ENCODE data around the gene ABCB8. TPM values are rescaled to one million over a fixed set of nuclear protein-coding genes. Genes with fewer than 3 reads are reported as not detected.

ABCB8 gene
- total RNA-seq, 2 donors from 2014 or later: 35.9 to 37.2 TPM

DNA sequence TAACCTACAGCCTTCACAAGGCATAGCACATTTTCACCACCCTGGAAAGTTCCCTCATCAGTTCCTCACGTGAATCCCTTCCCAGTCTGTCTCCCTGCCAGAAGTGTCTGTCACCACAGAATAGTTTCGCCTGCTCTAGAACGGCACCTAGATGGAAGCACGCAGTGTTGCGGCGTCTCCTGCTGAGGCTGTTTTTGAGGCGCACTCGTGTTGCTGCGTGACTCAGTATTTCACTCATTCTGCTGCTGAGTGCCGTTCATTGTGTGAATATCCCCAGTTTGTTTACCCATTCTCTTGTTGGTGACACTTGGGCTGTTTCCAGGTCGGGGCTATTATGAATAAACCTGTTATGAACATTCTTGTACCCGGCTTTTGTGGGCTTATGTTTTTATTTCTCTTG, 24.7 kb upstream of the ABCB8 start:
- Histone ChIP-seq H3K9ac (ENCODE audit: extremely low read depth, low read length, poor library complexity, severe bottlenecking) (no peak overlapping the region), H3K36me3 (ENCODE audit: control insufficient read depth, insufficient read depth, low read length) (no peaks in the 10 kb centered on the region), H3K4me3 (ENCODE audit: low read length) (no peak overlapping the region), H3K27ac (ENCODE audit: low read depth, low read length) (no peak overlapping the region), H3K4me1 (ENCODE audit: control insufficient read depth, insufficient read depth, low read length) (no peaks in the 10 kb centered on the region), H3K9me3 (ENCODE audit: control insufficient read depth, low read length) (no peaks in the 10 kb centered on the region), H3K27me3 (ENCODE audit: control insufficient read depth, insufficient read depth, low read length, poor library complexity, severe bottlenecking) (no peaks in the 10 kb centered on the region)
- Mint-ChIP-seq H3K4me3 (no peak overlapping the region), H3K9me3 (no peaks in the 10 kb centered on the region), H3K27me3 (ENCODE audit: insufficient read depth) (no peaks in the 10 kb centered on the region), H3K36me3 (ENCODE audit: low read depth) (no peaks in the 10 kb centered on the region), H3K27ac (no peak overlapping the region), H3K4me1 (peaks cover 8% of the 10 kb centered on the region)
- TF ChIP-seq, protein P1, sequence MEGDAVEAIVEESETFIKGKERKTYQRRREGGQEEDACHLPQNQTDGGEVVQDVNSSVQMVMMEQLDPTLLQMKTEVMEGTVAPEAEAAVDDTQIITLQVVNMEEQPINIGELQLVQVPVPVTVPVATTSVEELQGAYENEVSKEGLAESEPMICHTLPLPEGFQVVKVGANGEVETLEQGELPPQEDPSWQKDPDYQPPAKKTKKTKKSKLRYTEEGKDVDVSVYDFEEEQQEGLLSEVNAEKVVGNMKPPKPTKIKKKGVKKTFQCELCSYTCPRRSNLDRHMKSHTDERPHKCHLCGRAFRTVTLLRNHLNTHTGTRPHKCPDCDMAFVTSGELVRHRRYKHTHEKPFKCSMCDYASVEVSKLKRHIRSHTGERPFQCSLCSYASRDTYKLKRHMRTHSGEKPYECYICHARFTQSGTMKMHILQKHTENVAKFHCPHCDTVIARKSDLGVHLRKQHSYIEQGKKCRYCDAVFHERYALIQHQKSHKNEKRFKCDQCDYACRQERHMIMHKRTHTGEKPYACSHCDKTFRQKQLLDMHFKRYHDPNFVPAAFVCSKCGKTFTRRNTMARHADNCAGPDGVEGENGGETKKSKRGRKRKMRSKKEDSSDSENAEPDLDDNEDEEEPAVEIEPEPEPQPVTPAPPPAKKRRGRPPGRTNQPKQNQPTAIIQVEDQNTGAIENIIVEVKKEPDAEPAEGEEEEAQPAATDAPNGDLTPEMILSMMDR (conservative IDR thresholded peaks at IDR 0.05): no peak
- no peak for DNase-seq
- 87 to 90% methylated on average over 10 to 12 of the region's 12 CpGs for WGBS, 2 experiments (ENCODE audit: insufficient coverage in 1 of 2, insufficient read length in 1 of 2)

DNA sequence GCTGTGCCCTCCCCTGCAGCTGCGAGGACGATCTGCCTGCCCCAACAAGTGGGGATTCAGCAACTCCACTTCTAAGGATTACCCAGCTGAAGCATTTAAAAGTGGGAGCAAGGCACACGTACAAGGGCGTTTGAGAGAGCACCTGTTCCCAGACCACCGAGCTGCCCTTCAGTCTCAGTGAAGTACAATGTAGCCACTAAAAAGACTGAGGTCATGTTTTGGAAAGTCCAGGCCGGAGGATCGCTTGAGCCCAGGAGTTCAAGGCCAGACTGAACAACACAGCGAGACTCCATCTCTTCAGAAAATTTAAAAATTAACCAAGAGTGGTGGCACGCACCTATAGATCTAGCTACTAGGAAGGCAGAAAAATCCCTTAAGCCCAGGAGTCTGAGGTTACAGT, 22.7 kb upstream of the ABCB8 start:
- Histone ChIP-seq H3K9ac (ENCODE audit: extremely low read depth, low read length, poor library complexity, severe bottlenecking) (no peak overlapping the region), H3K27me3 (ENCODE audit: control insufficient read depth, insufficient read depth, low read length, poor library complexity, severe bottlenecking) (no peaks in the 10 kb centered on the region), H3K4me3 (ENCODE audit: low read length) (no peak overlapping the region), H3K4me1 (ENCODE audit: control insufficient read depth, insufficient read depth, low read length) (peaks cover 8% of the 10 kb centered on the region), H3K27ac (ENCODE audit: low read depth, low read length) (no peak overlapping the region), H3K36me3 (ENCODE audit: control insufficient read depth, insufficient read depth, low read length) (no peaks in the 10 kb centered on the region), H3K9me3 (ENCODE audit: control insufficient read depth, low read length) (no peaks in the 10 kb centered on the region)
- H3K36me3 Mint-ChIP-seq (ENCODE audit: low read depth): no peaks in the 10 kb centered on the region
- no peak overlapping the region for H3K27ac Mint-ChIP-seq
- H3K9me3 Mint-ChIP-seq: no peaks in the 10 kb centered on the region
- DNase-seq: no peak
- TF ChIP-seq, protein P1 (conservative IDR thresholded peaks at IDR 0.05): no peak
- H3K27me3 Mint-ChIP-seq (ENCODE audit: insufficient read depth): peaks cover 2% of the 10 kb centered on the region
- no peak overlapping the region for H3K4me3 Mint-ChIP-seq
- 84 to 90% methylated on average over 9 of the region's 9 CpGs for WGBS, 2 experiments (ENCODE audit: insufficient coverage in 1 of 2, insufficient read length in 1 of 2)
- H3K4me1 Mint-ChIP-seq: peaks cover 12% of the 10 kb centered on the region

DNA sequence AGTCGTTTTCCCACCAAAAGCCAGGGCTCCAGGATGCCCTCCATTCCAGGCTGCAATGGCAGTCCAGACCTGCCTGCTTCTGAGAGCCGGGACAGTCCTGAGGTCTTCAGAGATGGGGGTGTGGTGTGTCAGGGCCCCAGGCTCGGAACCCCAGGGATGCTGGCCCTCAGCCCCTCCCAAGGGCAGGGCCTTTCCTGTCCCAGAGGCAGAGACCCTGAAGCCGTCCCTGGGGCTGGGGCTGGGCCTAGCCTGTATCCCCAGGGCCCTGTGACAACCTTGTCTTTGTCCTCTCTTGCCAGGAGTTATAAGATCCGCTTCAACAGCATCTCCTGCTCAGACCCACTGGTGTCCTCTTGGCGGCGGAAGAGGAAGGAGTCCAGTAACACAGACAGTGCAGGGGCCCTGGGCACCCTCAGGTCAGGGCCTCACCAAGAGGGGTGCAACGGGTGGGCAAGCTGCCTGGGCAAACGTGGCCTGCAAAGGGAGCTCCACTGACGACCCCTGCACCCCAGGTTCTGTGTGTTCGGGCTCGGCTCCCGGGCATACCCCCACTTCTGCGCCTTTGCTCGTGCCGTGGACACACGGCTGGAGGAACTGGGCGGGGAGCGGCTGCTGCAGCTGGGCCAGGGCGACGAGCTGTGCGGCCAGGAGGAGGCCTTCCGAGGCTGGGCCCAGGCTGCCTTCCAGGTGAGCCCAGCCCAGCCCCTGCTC, 21.5 kb upstream of the ABCB8 start:
- peaks cover 9% of the 10 kb centered on the region for H3K4me1 ChIP-seq (ENCODE audit: control insufficient read depth, insufficient read depth, low read length)
- Mint-ChIP-seq H3K4me1 (peaks cover 16% of the 10 kb centered on the region), H3K27ac (no peak overlapping the region), H3K4me3 (no peak overlapping the region), H3K27me3 (ENCODE audit: insufficient read depth) (peaks cover 9% of the 10 kb centered on the region), H3K9me3 (no peaks in the 10 kb centered on the region), H3K36me3 (ENCODE audit: low read depth) (no peaks in the 10 kb centered on the region)
- WGBS, 2 experiments (ENCODE audit: insufficient coverage in 1 of 2, insufficient read length in 1 of 2): 91 to 100% methylated on average over 6 to 23 of the region's 23 CpGs
- TF ChIP-seq, protein P1 (conservative IDR thresholded peaks at IDR 0.05): no peak
- H3K9ac ChIP-seq (ENCODE audit: extremely low read depth, low read length, poor library complexity, severe bottlenecking): no peak overlapping the region
- no peak overlapping the region for H3K27ac ChIP-seq (ENCODE audit: low read depth, low read length)
- no peak overlapping the region for H3K4me3 ChIP-seq (ENCODE audit: low read length)
- DNase-seq: peak; percentile 52
- H3K36me3 ChIP-seq (ENCODE audit: control insufficient read depth, insufficient read depth, low read length): no peaks in the 10 kb centered on the region
- H3K9me3 ChIP-seq (ENCODE audit: control insufficient read depth, low read length): no peaks in the 10 kb centered on the region
- no peaks in the 10 kb centered on the region for H3K27me3 ChIP-seq (ENCODE audit: control insufficient read depth, insufficient read depth, low read length, poor library complexity, severe bottlenecking)
